ENCODE results near the gene ACBD7. TPM values are rescaled to one million over a fixed set of nuclear protein-coding genes. Genes with fewer than 3 reads are reported as not detected.

ACBD7 gene
- total RNA-seq, 1 experiment from 2014 or later = 0.39 TPM

Other genes starting within 250 kb of the ACBD7 start
- gene SUV39H2, start 209.9 kb downstream of the ACBD7 start, total RNA-seq (2014; rRNA removed; shearing (Covaris generic)) = 26.4 and 36.1 TPM in 2 replicates
- gene DCLRE1C, start 134.7 kb downstream of the ACBD7 start, total RNA-seq (2014; rRNA removed; shearing (Covaris generic)) = 4.6 and 10.4 TPM in 2 replicates
- gene MEIG1, start 129.4 kb downstream of the ACBD7 start, total RNA-seq (2014; rRNA removed; shearing (Covaris generic)) = not detected in 2 replicates
- gene OLAH, start 44.8 kb downstream of the ACBD7 start, total RNA-seq (2014; rRNA removed; shearing (Covaris generic)) = not detected in 2 replicates
- 14.0 and 20.4 TPM in 2 replicates for gene RPP38, start 8.6 kb upstream of the ACBD7 start, total RNA-seq (2014; rRNA removed; shearing (Covaris generic))
- 38.1 and 44.0 TPM in 2 replicates for gene NMT2, start 79.9 kb upstream of the ACBD7 start, total RNA-seq (2014; rRNA removed; shearing (Covaris generic))

All from HT1080 (cell line).